Hepatocyte (in vitro differentiated cells): Measurements from ENCODE around the gene ARHGAP26. TPM values are rescaled to one million over a fixed set of nuclear protein-coding genes. Genes with fewer than 3 reads are reported as not detected.

Experiments
- DNase-seq: peaks from one replicate; pipeline ENCODE4 v3.0.0-alpha.2; 2016; ENCODE audit warnings: low spot score
- H2AFZ ChIP-seq: fragments of 200-600 bp; sonication (generic); 2 replicates; pipeline ENCODE4 v1.6.0; 2016; ENCODE audit warnings: antibody characterized with exemption, mild to moderate bottlenecking
- H3K27ac ChIP-seq: fragments of 200-600 bp; sonication (generic); 2 replicates; pipeline ENCODE4 v1.5.1; 2016; ENCODE audit warnings: mild to moderate bottlenecking
- H3K27me3 ChIP-seq: fragments of 200-600 bp; sonication (generic); 2 replicates; pipeline ENCODE4 v1.6.1; 2016
- H3K36me3 ChIP-seq: fragments of 200-600 bp; sonication (generic); replicated peaks from 2 replicates; pipeline ENCODE4 v1.5.1; 2016; ENCODE audit warnings: low read depth; ENCODE audit not compliant: insufficient read depth
- H3K4me1 ChIP-seq: fragments of 200-600 bp; sonication (generic); 2 replicates; pipeline ENCODE4 v1.5.1; 2016; ENCODE audit warnings: mild to moderate bottlenecking, moderate library complexity; ENCODE audit not compliant: insufficient read depth
- H3K4me2 ChIP-seq: fragments of 200-600 bp; sonication (generic); 2 replicates; pipeline ENCODE4 v1.6.0; 2016
- H3K4me3 ChIP-seq: fragments of 200-600 bp; sonication (generic); 2 replicates; pipeline ENCODE4 v1.5.1; 2016; ENCODE audit warnings: mild to moderate bottlenecking
- H3K79me2 ChIP-seq: fragments of 200-600 bp; sonication (generic); 2 replicates; pipeline ENCODE4 v1.6.0; 2017; ENCODE audit warnings: mild to moderate bottlenecking
- H3K9me2 ChIP-seq: fragments of 200-600 bp; sonication (generic); replicated peaks from 2 replicates; pipeline ENCODE4 v1.6.0; 2017; ENCODE audit warnings: mild to moderate bottlenecking; ENCODE audit not compliant: insufficient read depth
- H3K9me3 ChIP-seq: fragments of 200-600 bp; sonication (generic); 2 replicates; pipeline ENCODE4 v1.5.1; 2016; ENCODE audit warnings: low read depth, mild to moderate bottlenecking
- H4K20me1 ChIP-seq: fragments of 200-600 bp; sonication (generic); 2 replicates; pipeline ENCODE4 v1.6.0; 2016; ENCODE audit warnings: mild to moderate bottlenecking; ENCODE audit not compliant: insufficient read depth, poor library complexity, severe bottlenecking
- CTCF ChIP-seq: fragments of 200-600 bp; sonication (generic); IDR thresholded peaks from 2 replicates; pipeline ENCODE4 v1.5.1; 2016; ENCODE audit warnings: antibody characterized with exemption, mild to moderate bottlenecking; ENCODE audit not compliant: poor library complexity
- EZH2 ChIP-seq: fragments of 200-600 bp; sonication (generic); IDR thresholded peaks from 2 replicates; pipeline ENCODE4 v1.6.1; 2016; ENCODE audit warnings: antibody characterized with exemption, mild to moderate bottlenecking, borderline replicate concordance
- EZH2phosphoT487 ChIP-seq: fragments of 200-600 bp; sonication (generic); IDR thresholded peaks from one replicate; pipeline ENCODE4 v1.6.1; 2018; ENCODE audit warnings: antibody characterized with exemption, mild to moderate bottlenecking, low read depth, moderate library complexity; ENCODE audit not compliant: unreplicated experiment, severe bottlenecking
- WGBS: methylation state at CpG from one replicate; pipeline ENCODE4 v1.1.6; 2016; ENCODE audit warnings: low lambda C conversion rate; ENCODE audit errors: missing lambda C conversion rate; 5-methylcytosine and 5-hydroxymethylcytosine counted together
- polyA plus RNA-seq: library from polyadenylated mRNA; unstranded; fragments of >200 nt; fragmentation: Nextera tagmentation; extraction: Ambion mirVana; gene quantifications from 2 replicates; pipeline ENCODE4 v1.2.1, GENCODE V29; 2016
- total RNA-seq: library from RNA; depleted of rRNA; stranded (reverse); fragments of >200 nt; gene quantifications from 2 replicates; pipeline ENCODE4 v1.2.3, GENCODE V29; 2014

Gene ARHGAP26
- total and polyA plus RNA-seq, 2 experiments from 2014 or later = 16.5 to 19.8 TPM

GRCh38 chr5:143105216-143105905 is 335.2 kb downstream of the ARHGAP26 start:
- WGBS = 95% methylated on average over 16 of the region's 16 CpGs
- Histone ChIP-seq H3K36me3 (no peaks in the 10 kb centered on the region), H3K4me2 (no peak overlapping the region), H3K9me2 (no peaks in the 10 kb centered on the region), H3K27ac (no peak overlapping the region), H3K4me3 (no peak overlapping the region), H4K20me1 (no peaks in the 10 kb centered on the region), H2AFZ (no peak overlapping the region), H3K9me3 (no peaks in the 10 kb centered on the region), H3K27me3 (no peaks in the 10 kb centered on the region), H3K79me2 (no peaks in the 10 kb centered on the region), H3K4me1 (no peaks in the 10 kb centered on the region)
- TF ChIP-seq EZH2phosphoT487 = no peak
- no peak for TF ChIP-seq EZH2
- no peak for TF ChIP-seq CTCF
- DNase-seq = no peak

- Histone ChIP-seq H3K27ac (no peak overlapping the region), H3K4me2 (no peak overlapping the region), H3K9me3 (no peaks in the 10 kb centered on the region), H3K36me3 (no peaks in the 10 kb centered on the region), H3K79me2 (no peaks in the 10 kb centered on the region), H3K27me3 (no peaks in the 10 kb centered on the region), H4K20me1 (no peaks in the 10 kb centered on the region), H3K4me3 (no peak overlapping the region), H2AFZ (no peak overlapping the region), H3K4me1 (no peaks in the 10 kb centered on the region), H3K9me2 (no peaks in the 10 kb centered on the region)
- TF ChIP-seq CTCF = peak; percentile 33
- no peak for TF ChIP-seq EZH2
- WGBS = 84% methylated on average over 6 of the region's 6 CpGs
- peak; percentile 32 for DNase-seq
Observed at GRCh38 chr5:143106174-143106573, 336.0 kb downstream of the ARHGAP26 start.

- Histone ChIP-seq H3K79me2 (no peaks in the 10 kb centered on the region), H3K4me1 (no peaks in the 10 kb centered on the region), H3K4me3 (no peak overlapping the region), H4K20me1 (no peaks in the 10 kb centered on the region), H3K27ac (no peak overlapping the region), H2AFZ (no peak overlapping the region), H3K36me3 (no peaks in the 10 kb centered on the region), H3K4me2 (no peak overlapping the region), H3K9me2 (no peaks in the 10 kb centered on the region), H3K27me3 (no peaks in the 10 kb centered on the region), H3K9me3 (no peaks in the 10 kb centered on the region)
- TF ChIP-seq EZH2phosphoT487 (no peak), EZH2 (no peak), CTCF (no peak)
- DNase-seq = no peak
- WGBS = 70% methylated on average over 3 of the region's 3 CpGs
Observed at GRCh38 chr5:143108498-143109128, 338.4 kb downstream of the ARHGAP26 start.
